SHP77 treated with DMSO at 0.1 percent for 48 hours (cell line): Measurements from ENCODE around the gene NELFB.

ENCODE experiments used
- DNase-seq: peaks from one replicate; lab custom pipeline; 2025; lab: John Stamatoyannopoulos, UW

The NELFB gene

DNA sequence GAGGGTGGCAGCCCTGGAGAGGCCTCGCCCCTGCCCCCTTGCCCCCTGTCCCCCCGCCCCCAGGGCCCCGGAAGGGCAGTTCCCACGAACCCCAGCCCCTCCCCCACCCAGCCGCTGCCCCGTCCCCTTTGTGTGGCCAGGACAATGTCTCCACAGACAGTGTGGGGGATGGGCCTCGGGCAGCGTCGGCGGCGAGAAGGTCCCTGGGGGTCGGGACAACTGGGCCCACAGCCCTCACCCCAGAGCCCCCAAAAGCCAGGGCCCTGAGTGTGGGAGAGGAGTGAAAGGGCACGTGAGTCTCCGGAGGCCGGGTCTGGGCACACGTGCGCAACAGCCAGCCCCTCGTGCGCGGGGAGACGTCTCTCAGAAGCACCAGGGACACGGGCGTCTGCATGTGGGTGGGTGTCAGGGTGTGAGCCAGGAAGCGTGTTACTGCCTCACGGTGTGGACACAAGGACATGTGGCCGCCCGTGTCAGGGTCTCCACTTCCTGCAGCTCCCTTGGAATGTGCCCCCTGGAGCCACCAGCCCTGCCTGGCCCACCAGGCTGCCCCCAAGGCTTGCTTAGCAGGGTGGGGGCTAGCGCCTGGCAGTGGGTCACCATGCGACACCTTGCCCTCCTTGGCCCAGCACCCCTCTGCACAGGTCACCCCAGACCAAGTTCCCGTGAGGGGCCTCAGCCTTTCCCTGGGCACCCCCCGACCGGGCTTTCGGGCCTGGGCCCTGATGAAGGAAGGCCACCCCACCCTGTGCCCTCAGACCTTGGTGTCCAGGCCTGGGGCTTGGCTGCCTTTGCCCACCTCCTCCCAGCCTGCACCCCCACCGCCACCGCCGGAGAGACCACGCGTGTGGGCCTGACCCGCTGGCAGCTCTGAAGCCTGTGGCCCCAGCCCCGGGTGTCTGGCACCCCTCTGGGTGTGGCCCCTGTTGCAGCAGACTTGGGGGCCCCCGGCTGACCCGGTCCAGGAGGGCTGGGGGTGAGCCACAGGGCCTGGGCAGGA lies 59.7 kb downstream of the NELFB start:
- no peak for DNase-seq

DNA sequence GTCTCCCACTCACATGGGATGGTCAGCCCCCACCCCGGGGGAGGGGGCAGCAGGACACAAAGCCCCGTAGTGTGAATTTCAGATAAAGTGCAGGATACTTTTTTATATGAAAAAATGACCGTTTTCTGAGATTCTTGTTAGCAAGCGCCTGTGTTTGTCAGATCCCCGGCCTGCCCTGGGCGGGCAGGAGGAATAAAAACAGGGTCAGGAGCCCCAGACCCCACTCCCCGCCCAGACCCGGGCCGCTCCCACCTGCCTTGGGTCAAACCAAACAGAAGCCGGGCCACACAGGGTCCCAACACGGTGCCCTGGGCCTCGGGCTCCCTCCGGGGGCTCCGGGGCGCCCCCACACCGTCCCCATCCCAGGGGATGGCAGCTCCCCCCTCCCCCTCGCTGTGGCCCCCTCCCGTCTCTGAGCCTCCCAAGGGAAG lies 60.5 kb downstream of the NELFB start:
- DNase-seq: no peak

DNA sequence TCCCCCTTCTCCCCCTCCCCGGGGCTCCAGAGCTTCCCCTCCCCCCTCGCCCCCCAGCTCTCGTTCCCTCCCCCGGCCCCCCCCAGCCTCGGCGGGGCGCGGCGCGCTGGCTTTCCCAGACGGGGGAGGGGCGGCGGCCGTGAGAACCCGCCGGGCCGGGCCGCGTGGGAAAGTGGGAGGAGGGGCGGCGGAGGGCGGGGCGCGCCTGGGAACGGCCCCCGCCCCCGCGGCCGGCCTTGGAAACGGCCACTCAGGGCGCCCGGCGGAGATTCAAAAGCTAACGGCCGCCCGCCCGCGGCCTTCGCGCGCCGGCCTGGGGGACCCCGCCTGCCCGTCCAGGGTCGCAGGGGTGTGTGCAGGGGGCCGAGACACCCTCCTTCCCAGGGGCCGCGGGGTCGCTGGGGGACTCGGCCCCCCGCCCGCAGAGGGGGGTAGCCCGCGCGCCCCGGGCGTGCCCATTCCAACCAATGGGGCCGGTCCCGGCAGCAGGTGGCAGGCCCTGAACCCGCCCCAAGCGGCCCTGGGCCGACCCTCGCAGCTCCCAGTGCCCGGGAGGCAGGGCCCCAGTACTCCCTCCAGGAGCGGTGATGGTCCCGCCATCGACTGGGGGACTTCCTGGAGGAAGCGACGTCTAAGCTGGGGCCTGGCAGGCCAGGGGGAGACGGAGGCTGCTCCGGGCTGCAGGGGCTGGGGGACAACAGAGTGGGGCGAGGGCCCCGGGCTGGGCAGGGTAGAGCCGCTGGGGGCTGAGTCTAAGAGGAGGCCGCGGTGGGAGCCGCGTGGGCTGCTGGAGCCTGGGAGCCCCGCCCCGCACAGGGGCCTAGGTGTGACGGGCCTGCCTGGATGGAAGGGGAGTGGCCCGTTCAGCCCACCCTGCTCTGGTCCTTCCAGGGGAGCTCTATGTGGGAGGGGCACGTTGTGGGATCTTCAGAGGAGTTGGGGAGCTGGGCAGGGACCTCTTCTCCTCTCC lies 61.2 kb downstream of the NELFB start:
- no peak for DNase-seq

DNA sequence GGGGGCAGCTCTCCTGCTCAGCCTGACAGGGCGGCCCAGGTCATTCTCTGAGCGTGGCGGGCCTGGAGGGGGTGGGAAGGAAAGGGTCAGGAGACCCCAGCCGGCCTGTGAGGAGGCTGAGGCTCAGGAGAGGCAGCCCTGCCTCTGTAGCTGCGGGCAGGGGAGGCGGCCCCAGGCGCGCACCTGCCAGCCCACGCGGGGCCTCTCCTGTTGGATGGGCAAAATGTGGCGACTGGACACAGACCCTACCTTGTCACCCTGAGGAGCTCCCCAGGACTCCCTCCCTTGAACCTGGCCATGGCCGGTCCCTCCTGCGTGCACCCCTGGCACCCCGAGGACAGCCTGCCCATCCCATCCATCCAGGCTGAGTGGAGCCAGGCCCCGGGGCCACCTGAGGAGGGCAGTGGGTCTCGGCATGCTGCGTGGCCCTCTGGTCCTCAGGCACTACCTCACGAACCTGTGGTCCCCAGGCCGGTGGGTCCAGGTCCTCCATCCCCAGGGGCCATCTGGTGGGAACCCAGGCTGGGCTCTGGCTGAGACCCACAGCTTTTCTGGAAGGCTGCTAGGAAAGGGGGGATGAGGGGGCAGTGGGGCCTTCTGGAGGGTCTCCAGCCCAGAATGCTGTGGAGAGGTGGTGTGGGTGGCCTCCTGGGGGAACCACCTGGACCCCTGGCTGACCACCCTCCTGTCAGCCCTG lies 62.0 kb downstream of the NELFB start:
- no peak for DNase-seq

DNA sequence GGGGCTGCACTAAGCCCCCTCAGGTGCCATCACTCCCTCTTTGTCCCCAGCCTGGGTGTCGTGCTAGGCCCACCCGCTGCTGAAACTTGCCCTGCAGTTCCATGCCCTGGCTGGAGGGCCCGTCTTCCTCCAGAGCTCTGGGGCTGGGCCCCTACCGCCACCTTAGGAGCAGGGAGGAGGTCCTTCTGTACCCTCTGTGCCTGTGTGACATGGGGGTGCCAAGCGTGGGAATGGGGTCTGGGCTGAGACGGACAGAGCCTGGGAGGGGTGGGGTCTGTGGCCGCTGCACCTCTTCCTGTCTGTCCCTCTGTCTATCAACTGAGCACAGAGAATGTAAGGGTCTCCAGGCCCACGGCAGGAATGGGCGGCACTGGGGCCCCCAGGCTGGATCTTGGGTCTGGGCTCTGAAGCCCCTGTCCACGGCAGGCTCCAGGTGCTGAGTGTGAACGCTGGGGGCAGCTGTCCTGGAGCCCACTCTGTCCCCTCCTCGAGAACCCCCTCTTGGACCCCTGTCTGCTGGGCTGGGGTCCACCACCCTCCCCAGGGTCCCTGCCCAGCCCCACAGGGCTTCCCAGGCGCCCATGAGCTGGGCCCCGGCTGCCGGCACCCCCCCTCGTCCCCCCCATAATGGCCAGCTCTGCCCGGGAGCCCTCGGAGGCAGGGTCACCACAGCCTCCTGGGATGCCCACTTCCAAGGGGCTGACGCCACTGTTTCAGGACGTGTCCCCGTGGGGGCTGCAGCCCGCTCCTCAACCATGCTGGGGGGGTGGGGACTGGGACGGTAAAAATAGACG lies 62.8 kb downstream of the NELFB start:
- no peak for DNase-seq

DNA sequence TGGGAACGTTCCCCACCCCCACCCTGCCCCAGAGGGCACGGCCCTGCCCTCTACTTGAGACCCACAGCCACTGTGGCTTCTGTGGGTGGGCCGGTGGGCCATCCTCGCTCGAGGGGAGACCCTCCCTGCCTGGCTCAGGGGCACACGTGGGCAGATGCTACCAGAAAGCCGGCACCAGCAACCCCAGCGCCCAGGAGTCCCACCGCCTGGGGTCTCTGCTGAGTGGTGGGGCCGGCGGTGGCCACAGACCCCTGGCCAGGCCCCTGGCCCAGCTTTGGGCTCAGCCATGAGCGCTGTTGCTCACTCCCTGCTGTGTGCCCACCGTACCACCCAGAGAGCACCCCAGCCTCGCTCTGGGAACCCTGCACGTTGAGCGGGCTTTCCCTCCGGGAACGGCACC lies 63.5 kb downstream of the NELFB start:
- no peak for DNase-seq

DNA sequence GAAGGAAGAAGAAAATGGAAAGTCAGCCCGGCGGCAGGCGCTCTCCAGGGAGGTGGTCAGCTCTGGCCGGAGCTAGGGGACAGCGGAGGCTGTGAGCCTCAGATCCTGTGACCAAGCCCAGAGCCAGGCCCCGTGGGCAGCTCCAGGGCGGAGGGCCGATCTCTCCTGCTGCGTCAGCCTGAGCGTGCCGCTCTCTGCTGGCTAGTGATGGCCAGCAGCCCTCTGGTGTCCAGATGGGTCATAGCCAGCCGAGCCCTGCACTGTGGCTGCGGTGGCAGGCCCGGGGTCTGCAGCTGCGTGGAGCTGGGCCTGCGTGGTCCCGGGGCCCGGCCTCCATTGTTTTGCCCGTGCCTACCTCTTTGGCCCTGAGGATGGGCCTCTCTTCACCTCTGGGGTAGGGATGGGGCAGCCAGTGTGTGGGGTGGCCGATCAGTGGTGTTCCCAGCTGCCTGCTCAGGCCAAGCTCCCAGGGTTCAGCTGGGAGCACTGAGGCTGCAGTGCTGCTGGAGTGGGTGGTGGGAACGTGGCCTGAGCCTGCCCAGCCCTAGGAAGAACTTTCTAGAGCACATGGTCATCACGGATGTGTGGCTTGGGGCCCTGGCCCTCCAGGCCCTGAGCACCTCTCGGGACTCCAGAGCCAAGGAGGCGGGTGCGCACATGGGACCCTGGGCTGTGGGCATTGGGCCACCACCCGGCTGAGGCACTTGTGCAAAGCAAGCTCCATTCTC lies 64.0 kb downstream of the NELFB start:
- no peak for DNase-seq

DNA sequence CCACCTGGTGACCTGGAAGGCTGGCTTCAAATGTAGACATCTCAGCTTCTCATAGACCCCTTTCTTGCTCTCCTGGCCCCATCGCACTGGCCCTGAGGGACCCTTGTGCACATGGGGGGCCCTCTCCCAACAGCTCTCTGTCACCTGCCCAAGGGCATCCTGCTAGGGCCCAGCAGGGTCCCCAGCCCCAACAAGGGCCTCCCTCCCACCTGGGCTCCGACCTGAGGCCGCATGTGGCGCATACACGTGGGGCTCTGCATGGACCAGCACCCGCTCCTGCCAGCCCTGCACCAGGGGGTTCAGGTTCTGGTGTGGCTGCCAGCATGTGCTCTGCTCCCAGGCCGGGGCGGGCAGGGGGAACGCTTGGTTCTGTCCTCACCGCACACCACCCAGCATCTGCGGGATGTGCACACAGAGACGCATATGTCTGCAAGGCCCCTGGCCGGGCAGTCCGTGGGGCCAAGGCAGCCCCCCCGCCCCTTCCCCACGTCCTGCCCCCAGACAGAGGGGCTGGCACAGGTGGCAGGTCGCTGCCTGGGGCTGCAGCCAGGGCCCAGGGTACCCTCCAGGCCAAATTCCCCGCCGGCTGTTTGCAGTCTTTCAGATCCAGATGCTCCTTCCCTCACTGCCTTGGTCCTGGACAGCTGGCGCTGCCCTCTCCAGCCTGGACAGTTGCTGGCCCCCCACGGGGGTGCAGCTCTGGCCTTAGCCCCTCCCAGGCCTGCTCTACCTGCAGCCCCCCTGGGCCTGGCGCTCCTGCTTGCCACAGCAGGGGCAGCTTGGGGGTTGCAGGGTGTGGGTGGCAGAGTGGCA lies 64.8 kb downstream of the NELFB start:
- DNase-seq: no peak

DNA sequence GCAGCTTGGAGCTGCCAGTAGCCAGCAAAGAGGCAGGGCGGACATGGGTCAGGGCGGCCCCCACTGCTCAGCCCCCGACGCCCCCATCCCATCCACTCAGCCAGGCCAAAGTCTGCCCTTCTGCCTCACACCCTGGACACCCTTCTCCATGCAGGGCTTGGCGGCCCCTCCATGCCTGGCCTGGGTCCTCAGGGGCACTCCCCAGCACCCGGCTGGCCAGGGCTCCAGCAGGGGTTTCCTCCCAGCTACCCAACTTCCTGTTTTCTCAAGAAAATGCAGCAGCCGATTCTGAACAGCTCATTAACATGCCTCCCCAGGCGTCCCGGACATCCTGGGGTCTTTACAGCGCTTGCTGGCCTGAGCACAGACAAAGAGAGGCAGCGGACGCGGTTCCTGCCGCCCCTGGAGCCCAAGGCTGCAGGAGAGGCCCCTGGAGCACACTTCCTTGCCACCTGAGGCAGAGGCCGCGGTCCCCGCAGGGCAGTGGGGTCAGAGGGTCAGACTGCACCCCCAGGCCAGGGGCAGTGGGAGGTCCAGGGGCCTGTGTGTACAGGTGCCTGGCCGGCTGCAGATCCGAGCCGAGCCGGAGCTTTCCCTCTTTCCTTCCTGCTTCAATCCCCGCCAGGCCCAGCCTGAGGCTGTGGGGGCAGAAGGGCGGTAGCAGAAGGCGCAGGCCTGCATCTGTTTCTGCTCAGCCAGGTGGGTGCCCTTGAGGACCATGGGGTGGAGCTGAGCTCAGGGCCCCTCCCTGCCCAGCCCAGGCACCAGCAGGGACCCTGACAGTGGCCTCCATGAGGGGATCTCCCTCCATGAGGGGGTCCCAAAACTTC lies 65.6 kb downstream of the NELFB start:
- no peak for DNase-seq

DNA sequence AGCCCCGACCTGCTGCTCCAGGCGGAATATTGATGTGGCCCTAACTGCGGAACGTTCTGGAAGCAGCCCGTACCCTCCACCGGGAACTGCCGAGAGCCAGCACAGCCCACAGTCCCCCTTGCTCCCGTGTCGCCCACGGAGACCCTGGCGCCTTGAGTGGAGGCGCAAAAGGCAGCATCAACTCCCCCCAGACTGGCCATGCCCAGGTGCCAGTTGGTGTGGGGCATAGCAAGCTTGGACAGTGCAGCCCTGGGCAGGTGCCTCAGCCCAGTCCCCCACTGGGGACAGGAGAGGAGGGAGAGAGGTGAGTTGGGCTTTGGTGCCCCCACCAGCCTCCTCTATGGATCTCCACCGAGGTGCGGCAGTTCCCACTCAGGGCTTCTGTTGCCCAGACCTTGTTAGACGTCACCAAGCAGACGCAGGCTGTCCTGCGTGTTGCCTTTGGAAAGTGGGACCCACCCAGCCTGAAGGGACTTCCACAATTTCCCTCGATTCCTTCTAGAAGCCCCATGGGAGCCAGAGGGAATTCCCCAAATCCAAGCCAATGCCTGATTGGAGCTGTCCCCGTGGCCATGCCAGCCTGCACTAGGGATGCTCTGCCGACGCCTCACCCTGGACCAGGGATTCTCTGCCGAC lies 66.7 kb downstream of the NELFB start:
- DNase-seq: no peak
